T-helper 2 cell (primary cell): ENCODE results near the gene FZD7.
A peak's percentile ranks its signal among the peaks of the same experiment; 100 is the strongest.

ENCODE experiments used
- DNase-seq, 5 experiments: peaks; one replicate each; pipeline versions ENCODE4 v3.0.0 to v3.0.0-alpha.2; 2012 to 2022

Gene FZD7

DNA sequence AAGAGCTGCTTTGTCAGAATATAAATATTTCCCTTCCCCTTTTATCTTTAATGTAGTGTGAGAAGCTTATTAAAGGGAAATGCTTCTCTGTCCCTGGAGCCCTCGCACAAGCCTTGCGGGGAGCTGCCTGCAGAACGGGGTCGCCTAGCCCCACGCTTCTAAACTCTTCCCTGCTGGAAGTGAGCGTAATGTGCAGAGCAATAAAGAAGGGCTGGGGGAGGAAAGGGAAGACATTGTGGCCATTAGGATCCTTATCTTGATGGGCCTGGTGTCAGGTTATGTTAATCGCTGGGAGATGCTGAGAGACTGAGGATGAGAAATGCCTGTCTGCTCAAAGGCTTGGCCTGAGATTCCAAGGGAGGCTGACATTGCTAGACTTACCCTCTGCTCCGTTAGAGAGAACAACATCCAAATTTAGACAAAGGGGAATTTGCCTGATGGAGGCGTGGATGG is 18.9 kb upstream of the FZD7 start:
- DNase-seq: no peak

DNA sequence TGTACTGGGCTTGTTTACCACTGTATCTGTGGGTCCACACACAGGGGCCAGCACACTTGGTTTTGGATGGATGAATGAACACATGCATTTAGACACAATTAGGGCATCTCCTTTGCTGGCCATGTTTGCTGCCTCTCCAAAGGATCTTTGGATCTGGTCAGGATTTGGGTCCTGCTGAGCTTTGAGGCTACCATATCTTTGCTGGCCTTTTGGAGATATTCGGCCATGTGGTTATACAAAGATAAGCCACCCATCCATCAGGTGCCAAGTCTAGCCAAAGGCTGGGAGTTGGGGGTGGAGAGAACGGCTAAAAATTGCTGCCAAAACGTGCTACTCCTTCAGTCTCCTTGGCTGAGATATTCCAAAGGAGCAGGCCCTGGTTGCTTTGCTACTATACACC is 18.2 kb upstream of the FZD7 start:
- DNase-seq: no peak

DNA sequence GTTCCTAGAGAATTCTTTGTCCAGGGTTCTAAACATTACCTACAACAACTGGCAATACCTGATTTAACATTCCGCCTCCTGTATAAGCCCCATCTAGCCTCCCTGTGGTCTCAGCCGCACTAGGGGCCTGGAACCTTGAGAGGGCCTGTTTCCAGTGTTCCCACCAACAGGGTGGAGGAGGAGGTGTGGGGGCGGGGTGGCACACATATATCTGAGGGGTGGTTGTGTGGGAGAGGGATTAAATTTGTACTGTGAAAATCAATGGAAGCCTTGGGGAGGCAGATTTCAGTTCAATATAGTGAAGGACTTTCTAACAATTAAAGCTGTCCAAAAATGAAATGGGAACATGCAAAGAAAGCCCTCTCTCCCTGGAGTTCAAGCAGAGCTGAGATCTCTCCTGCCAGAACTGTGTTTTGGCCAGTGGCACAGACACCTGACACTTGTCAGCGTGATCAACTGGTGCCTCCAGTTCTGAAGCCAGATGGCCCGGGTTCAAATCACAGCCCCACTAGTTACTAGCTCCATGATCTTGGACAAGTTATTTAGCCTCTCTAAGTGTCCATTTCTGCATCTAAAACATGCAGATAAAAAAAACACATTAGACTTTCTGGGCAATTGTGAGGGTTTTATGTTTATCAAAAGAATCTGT is 17.0 kb upstream of the FZD7 start:
- no peak for DNase-seq

DNA sequence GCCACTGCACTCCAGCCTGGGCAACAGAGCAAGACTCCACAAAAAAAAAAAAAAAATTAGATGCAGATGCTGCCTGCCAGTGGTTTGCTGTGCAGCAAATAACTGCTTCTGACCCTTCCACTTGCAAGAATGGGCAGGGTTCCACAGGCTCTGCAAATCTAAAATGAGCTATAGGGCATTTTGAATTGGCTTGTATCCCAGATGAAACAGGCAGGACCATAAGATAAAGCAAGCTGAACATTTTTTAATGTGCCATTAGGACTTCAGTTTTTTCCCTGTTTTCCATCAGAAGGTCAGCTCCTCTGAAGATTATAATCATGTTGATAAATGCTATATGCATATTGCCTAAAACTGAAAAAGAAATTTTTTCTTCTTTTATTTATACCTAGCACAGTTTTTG is 15.7 kb upstream of the FZD7 start:
- no peak for DNase-seq

DNA sequence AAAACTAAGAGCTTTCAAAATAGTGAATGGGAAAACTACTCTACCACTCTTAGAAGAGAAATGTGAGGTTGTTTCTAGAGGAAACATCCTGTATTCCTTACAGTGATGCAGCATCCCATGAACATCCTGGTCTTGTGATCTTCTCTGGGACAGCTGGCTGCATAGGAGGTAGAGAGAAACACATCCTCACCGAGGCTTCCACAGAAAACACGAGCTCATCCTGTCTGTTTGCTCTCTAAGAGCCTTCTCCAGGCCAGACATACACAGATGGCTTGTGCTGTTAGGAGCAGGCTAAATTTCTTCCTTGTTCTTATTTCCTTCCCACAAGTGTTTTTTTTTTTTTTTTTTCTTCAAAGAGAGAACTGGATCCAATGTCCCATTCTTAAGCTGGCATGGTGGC is 14.7 kb upstream of the FZD7 start:
- no peak for DNase-seq

DNA sequence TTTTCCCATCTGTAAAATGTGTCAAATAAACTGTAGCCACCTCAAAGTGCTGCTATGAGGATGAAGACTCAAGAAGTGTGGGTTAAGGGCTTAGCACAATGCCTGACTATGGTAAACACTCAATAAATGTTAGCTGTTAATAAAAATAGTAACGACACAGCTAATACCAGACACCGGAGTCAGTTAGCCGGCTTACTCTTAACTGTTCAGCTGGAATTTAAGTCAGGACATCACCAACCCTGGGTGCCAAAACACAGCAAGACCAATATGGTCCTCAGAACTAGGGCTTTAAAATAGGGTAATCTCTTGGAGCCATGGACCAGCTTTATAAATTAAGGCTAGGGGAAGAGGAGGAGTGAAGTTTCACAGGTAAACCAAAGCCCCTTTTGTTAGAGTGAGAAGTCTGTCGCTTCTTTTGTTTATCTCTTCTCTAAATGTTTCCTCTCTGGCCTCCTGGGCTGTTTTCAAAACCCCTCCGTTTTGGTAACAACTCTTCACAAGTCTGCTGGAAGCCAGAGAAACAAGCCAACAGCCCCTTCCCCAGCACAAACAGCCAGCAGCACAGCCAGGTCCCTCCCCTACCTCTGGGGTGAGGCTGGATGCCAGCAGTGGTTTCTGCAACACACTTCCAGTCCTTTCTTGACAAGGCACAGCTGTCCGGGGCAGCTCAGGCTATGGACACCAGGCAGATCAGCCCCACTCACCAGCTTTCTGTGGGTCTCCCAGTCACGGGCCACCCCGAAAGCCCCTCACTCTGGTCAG is 13.8 kb upstream of the FZD7 start:
- no peak for DNase-seq

DNA sequence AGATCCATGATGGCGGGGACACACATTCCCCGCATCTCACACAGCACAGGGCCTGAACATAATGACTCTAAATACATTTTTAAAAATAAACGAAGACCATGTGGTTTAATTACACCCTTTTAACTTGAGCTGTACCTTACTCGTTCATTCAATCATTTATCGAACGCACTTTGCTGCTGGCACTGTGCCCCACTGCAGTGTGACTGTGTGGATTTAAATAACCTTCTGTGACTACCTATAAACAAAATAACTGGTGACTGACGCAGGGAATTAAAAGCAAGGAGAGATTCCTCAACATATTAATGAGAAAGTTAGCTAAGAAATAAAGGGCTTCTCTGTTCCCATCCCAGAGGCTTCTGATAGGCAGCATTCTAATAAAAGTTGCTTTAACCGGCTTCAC is 10.9 kb upstream of the FZD7 start:
- no peak for DNase-seq

DNA sequence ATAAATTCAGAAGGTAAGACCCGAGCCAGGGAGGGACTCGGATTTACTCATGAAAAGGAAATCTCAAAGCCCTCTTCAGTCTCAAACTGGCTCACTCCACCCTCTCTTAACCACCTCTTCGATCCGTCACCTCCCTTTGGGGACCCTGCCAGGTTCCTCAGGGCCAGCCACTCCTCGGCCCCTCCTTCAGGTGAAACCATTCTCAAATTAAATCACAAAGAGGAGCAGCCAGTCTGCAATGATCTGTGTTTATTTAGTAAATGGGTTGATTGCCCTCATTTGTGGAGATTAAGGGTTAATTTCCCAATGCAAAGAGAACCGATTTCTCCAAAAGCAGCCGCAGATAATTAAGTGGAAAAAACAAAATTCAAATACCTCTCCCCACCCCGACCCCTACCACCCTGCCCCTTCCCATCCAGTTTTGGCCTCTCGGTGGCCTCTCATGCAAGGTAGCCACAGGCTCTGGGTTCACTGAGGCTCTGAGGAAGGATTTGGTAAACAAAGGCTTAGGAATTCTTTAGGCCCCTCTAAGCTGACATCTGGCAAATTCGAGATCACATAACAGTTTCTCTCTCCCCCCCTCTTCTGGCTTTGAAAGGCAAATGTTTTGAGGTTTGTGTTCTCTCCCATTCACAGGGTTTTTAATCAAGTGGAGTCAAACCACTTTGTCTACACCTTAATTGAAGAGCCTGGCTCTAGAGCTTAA is 10.3 kb upstream of the FZD7 start:
- no peak for DNase-seq

DNA sequence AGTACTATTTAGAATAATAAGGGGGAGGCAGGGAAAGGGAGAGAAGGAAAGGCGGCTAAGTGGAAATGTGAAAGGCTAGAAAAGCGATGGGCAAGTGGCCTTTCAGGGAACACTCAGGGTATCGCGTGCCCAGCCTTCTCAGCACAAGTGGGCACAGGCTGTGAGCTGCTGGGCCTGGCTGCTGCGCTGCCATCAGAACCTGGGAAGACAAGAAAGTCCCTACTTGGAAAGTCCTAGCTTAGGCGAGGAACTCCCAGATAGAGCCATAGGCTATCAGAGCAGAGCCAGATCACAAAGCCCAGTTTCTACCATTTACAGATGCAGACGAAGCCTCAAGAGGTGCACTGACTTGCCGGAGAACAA is 9.8 kb upstream of the FZD7 start:
- no peak for DNase-seq

DNA sequence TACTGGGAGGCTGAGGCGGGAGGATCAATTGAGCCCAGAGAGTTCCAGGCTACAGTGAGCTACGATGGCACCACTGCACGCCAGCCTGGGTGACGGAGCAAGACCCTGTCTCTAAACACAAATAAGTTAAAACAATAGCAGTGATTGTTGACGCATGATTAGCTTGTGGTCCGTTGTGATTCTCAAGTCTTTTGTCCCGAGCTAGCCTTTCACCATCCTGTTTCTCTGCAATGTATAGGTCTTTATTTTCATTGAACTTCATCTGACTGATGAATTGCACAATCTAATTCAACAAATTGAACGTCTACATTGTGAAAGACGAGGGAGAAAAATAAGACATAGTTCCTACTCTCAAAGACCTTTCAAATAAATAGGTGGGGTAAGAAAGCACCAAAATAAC is 8.8 kb upstream of the FZD7 start:
- no peak for DNase-seq

DNA sequence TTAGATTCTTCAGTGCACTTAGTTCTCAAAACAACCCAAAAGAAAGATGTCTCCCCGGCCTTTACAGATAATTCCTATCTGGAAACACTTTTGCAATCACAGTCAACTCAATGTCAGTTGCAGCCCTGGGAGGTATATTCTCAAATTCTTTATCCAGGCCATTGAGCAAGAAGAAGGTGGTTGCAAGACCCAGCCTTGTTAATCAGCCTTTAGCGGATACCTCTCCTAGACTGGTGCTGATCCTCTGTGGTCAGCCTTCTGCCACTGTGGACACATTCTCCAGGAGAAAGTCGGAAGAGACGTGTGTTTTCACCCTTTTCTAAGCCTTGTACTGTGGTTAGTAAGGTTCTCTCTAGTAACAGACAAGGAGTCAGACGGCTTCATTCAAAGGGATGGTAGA is 7.8 kb upstream of the FZD7 start:
- no peak for DNase-seq

DNA sequence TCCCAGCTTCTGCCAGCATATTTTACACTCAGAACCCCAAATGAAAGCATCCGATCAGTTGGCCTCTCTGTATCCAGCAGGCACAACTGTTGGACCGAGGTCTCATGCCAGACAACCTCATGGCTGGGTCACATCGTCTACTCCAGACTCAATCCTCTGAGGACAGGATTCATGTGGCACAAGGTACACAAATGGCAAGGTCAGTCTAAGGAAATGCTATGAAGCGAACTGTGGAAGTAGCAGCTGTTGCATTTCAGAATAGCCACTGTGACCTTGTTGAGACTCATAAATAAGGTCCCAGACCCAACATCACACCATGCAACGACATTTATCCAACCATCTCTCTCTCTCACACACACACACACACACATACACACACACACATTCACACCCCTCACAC is 7.1 kb upstream of the FZD7 start:
- no peak for DNase-seq

DNA sequence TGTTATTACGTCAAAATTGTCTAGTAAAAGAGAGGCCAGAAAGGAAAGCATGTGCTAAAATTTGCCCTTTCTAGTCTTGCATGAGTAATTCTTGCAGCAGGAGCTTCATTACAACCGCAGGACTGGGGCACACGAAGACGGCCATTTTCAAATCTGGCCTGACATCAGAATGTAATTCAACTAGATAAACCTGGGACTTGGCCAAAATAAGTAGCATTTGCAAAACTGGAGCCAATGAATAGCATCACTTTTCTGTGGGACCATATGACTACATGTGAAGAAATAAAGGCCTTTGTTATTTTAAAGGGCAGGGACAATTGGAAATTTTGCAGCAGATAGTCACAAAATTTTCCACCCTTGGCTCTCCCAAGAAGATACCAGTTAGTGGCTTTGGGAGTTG is 3.0 kb upstream of the FZD7 start:
- no peak for DNase-seq

DNA sequence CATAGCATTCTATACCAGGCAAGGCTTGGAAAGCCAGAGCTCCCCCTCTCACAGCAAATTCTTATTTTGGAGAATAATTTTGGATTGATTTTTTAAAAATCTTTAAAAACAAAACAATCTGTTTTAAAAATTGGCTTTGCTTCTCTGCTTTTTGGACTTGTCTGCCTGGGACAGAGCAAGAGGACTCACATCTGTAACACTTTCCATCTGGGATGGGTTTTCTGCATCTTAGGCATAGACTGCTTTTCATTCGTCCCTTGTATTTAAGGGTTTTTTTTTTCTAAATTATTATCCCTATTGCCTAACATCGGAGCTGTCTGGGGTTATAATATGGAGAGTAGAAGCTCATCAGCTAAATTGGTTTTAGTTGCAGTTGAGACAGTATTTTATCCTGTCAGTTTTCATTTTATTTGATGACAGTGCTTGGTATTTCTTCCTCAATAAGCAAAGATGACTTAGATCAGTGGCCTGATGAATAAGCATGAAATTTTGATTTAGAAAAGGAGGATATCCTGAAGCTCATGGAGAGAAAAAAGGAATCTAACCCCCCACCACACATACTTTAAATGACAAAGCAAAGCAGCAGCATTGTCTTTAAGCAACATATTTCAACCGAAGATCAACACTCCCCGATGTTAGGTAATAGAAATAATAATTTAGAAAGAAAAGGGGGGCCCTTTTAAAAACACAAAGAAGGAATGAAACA is 2.3 kb upstream of the FZD7 start:
- no peak for DNase-seq

DNA sequence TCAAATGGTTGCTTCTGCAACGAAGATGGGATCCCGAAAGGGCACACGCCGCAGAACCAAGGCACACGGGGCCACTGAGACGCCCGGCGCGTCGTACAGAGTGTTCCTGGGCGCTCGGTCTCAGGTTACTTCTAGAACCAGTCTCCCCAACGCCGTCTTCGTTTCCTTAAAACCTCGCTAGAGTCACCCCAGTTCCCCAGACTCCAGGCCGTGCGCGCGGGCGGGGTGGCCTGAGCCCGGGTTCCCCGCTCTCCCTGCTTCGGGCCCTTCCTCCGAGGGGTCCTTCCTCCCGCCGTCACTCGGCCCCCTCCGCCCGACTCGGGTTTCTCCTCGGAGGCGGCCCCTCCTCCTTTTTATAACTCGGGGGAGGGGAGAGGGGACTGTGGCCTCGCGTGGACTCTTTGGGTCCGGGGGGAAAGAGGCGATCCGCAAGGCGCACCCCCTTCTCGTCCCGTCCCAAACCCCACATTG is 774 bp upstream of the FZD7 start:
- DNase-seq: peak in 3 of 5 experiments; percentile 4 to 55 (median 11)

DNA sequence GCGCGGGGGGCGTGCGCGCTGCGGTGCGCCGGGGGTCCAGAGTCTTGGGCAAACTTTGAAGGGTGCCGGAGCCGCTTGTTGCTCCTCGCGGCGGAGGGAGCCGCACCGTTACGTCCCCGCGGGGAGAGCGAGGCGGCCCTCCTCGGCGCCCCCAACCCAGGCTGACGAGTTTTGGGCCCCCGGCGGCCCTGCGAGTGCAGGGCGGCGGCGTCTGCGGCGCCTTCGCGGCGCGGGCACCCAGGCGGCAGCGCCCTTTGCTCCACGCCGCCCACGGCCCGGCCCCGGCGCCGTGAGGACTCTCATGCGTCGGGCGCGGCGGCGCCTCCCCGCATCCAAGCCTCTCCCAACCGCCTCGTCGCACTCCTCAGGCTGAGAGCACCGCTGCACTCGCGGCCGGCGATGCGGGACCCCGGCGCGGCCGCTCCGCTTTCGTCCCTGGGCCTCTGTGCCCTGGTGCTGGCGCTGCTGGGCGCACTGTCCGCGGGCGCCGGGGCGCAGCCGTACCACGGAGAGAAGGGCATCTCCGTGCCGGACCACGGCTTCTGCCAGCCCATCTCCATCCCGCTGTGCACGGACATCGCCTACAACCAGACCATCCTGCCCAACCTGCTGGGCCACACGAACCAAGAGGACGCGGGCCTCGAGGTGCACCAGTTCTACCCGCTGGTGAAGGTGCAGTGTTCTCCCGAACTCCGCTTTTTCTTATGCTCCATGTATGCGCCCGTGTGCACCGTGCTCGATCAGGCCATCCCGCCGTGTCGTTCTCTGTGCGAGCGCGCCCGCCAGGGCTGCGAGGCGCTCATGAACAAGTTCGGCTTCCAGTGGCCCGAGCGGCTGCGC is 814 bp downstream of the FZD7 start:
- DNase-seq: peak in 3 of 5 experiments; percentile 10 to 57 (median 16)

DNA sequence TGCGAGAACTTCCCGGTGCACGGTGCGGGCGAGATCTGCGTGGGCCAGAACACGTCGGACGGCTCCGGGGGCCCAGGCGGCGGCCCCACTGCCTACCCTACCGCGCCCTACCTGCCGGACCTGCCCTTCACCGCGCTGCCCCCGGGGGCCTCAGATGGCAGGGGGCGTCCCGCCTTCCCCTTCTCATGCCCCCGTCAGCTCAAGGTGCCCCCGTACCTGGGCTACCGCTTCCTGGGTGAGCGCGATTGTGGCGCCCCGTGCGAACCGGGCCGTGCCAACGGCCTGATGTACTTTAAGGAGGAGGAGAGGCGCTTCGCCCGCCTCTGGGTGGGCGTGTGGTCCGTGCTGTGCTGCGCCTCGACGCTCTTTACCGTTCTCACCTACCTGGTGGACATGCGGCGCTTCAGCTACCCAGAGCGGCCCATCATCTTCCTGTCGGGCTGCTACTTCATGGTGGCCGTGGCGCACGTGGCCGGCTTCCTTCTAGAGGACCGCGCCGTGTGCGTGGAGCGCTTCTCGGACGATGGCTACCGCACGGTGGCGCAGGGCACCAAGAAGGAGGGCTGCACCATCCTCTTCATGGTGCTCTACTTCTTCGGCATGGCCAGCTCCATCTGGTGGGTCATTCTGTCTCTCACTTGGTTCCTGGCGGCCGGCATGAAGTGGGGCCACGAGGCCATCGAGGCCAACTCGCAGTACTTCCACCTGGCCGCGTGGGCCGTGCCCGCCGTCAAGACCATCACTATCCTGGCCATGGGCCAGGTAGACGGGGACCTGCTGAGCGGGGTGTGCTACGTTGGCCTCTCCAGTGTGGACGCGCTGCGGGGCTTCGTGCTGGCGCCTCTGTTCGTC is 1.7 kb downstream of the FZD7 start:
- peak in 3 of 5 experiments; percentile 10 to 45 (median 16) for DNase-seq

DNA sequence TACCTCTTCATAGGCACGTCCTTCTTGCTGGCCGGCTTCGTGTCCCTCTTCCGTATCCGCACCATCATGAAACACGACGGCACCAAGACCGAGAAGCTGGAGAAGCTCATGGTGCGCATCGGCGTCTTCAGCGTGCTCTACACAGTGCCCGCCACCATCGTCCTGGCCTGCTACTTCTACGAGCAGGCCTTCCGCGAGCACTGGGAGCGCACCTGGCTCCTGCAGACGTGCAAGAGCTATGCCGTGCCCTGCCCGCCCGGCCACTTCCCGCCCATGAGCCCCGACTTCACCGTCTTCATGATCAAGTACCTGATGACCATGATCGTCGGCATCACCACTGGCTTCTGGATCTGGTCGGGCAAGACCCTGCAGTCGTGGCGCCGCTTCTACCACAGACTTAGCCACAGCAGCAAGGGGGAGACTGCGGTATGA is 2.3 kb downstream of the FZD7 start:
- DNase-seq: no peak

DNA sequence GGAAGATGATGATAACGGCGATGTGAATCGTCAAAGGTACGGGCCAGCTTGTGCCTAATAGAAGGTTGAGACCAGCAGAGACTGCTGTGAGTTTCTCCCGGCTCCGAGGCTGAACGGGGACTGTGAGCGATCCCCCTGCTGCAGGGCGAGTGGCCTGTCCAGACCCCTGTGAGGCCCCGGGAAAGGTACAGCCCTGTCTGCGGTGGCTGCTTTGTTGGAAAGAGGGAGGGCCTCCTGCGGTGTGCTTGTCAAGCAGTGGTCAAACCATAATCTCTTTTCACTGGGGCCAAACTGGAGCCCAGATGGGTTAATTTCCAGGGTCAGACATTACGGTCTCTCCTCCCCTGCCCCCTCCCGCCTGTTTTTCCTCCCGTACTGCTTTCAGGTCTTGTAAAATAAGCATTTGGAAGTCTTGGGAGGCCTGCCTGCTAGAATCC is 3.0 kb downstream of the FZD7 start:
- no peak for DNase-seq

DNA sequence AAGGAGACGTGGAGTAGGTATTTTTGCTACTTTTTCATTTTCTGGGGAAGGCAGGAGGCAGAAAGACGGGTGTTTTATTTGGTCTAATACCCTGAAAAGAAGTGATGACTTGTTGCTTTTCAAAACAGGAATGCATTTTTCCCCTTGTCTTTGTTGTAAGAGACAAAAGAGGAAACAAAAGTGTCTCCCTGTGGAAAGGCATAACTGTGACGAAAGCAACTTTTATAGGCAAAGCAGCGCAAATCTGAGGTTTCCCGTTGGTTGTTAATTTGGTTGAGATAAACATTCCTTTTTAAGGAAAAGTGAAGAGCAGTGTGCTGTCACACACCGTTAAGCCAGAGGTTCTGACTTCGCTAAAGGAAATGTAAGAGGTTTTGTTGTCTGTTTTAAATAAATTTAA is 3.4 kb downstream of the FZD7 start:
- DNase-seq: no peak
